Measurements from ENCODE around the gene KXD1. TPM values are rescaled to one million over a fixed set of nuclear protein-coding genes. Genes with fewer than 3 reads are reported as not detected.

KXD1 gene
- 128 and 133 TPM in 2 replicates for total RNA-seq

GRCh38 chr19:18557411-18558201 is at the start of gene KXD1:
Gene KXD1 (plus strand): TSS chr19:18557870. CDS start chr19:18562057, 4,187 bp downstream.
- Mint-ChIP-seq H3K27ac (peak within 1 kb of the TSS; percentile 92), H3K27me3 (ENCODE audit: insufficient read depth) (no peaks in the 10 kb centered on the region), H3K36me3 (ENCODE audit: low read depth) (peaks cover 12% of the 10 kb centered on the region), H3K4me1 (ENCODE audit: low read depth) (peaks cover 20% of the 10 kb centered on the region), H3K4me3 (peak within 1 kb of the TSS; percentile 93), H3K9me3 (no peaks in the 10 kb centered on the region)
- peak; percentile 98 for DNase-seq (ENCODE audit: low spot score)
- intact Hi-C loops (cut with micrococcal nuclease) = loop anchor here (1.0 to 5.0 kb wide), 8 partner anchors 13 to 635 kb away; partner anchors contain the start of genes BORCS8, COPE, DDX49 and ELL

- intact Hi-C loops (cut with micrococcal nuclease) = no loop called here
- no peak for DNase-seq (ENCODE audit: low spot score)
- Mint-ChIP-seq H3K27me3 (ENCODE audit: insufficient read depth) (no peaks in the 10 kb centered on the region), H3K36me3 (ENCODE audit: low read depth) (peaks cover 2% of the 10 kb centered on the region), H3K27ac (no peak overlapping the region), H3K4me1 (ENCODE audit: low read depth) (peaks cover 34% of the 10 kb centered on the region), H3K9me3 (no peaks in the 10 kb centered on the region), H3K4me3 (no peak overlapping the region)
These were observed 49.1 kb upstream of the KXD1 start for GRCh38 chr19:18508585-18508984.

GRCh38 chr19:18510216-18510615 is 47.5 kb upstream of the KXD1 start:
- DNase-seq (ENCODE audit: low spot score) = no peak
- Mint-ChIP-seq H3K9me3 (no peaks in the 10 kb centered on the region), H3K27ac (no peak overlapping the region), H3K27me3 (ENCODE audit: insufficient read depth) (no peaks in the 10 kb centered on the region), H3K36me3 (ENCODE audit: low read depth) (peaks cover 2% of the 10 kb centered on the region), H3K4me1 (ENCODE audit: low read depth) (peaks cover 23% of the 10 kb centered on the region), H3K4me3 (no peak overlapping the region)
- intact Hi-C loops (cut with micrococcal nuclease) = no loop called here

- H3K4me1 Mint-ChIP-seq (ENCODE audit: low read depth) = no peaks in the 10 kb centered on the region
- no peaks in the 10 kb centered on the region for H3K9me3 Mint-ChIP-seq
- H3K27ac Mint-ChIP-seq = no peak overlapping the region
- no peaks in the 10 kb centered on the region for H3K27me3 Mint-ChIP-seq (ENCODE audit: insufficient read depth)
- DNase-seq (ENCODE audit: low spot score) = no peak
- no peak overlapping the region for H3K4me3 Mint-ChIP-seq
- peaks cover 2% of the 10 kb centered on the region for H3K36me3 Mint-ChIP-seq (ENCODE audit: low read depth)
- intact Hi-C loops (cut with micrococcal nuclease) = no loop called here
These were observed 43.8 kb upstream of the KXD1 start for GRCh38 chr19:18513868-18514267.

- intact Hi-C loops (cut with micrococcal nuclease) = no loop called here
- no peaks in the 10 kb centered on the region for H3K27me3 Mint-ChIP-seq (ENCODE audit: insufficient read depth)
- H3K27ac Mint-ChIP-seq = no peak overlapping the region
- no peak overlapping the region for H3K4me3 Mint-ChIP-seq
- no peaks in the 10 kb centered on the region for H3K9me3 Mint-ChIP-seq
- peaks cover under 1% of the 10 kb centered on the region for H3K4me1 Mint-ChIP-seq (ENCODE audit: low read depth)
- H3K36me3 Mint-ChIP-seq (ENCODE audit: low read depth) = peaks cover 2% of the 10 kb centered on the region
- DNase-seq (ENCODE audit: low spot score) = no peak
These were observed 42.6 kb upstream of the KXD1 start for GRCh38 chr19:18514800-18515682.

GRCh38 chr19:18515959-18516358 is 41.7 kb upstream of the KXD1 start:
- Mint-ChIP-seq H3K27me3 (ENCODE audit: insufficient read depth) (no peaks in the 10 kb centered on the region), H3K4me1 (ENCODE audit: low read depth) (peaks cover 9% of the 10 kb centered on the region), H3K36me3 (ENCODE audit: low read depth) (peaks cover 2% of the 10 kb centered on the region), H3K4me3 (no peak overlapping the region), H3K27ac (no peak overlapping the region), H3K9me3 (no peaks in the 10 kb centered on the region)
- no peak for DNase-seq (ENCODE audit: low spot score)
- intact Hi-C loops (cut with micrococcal nuclease) = no loop called here

- DNase-seq (ENCODE audit: low spot score) = no peak
- Mint-ChIP-seq H3K4me1 (ENCODE audit: low read depth) (peaks cover 12% of the 10 kb centered on the region), H3K9me3 (no peaks in the 10 kb centered on the region), H3K4me3 (no peak overlapping the region), H3K27ac (no peak overlapping the region), H3K36me3 (ENCODE audit: low read depth) (peaks cover 2% of the 10 kb centered on the region), H3K27me3 (ENCODE audit: insufficient read depth) (no peaks in the 10 kb centered on the region)
- intact Hi-C loops (cut with micrococcal nuclease) = no loop called here
These were observed 40.1 kb upstream of the KXD1 start for GRCh38 chr19:18517606-18518005.

GRCh38 chr19:18518639-18519038 is 39.0 kb upstream of the KXD1 start:
- H3K4me3 Mint-ChIP-seq = no peak overlapping the region
- intact Hi-C loops (cut with micrococcal nuclease) = no loop called here
- H3K9me3 Mint-ChIP-seq = no peaks in the 10 kb centered on the region
- peaks cover 12% of the 10 kb centered on the region for H3K4me1 Mint-ChIP-seq (ENCODE audit: low read depth)
- H3K27me3 Mint-ChIP-seq (ENCODE audit: insufficient read depth) = no peaks in the 10 kb centered on the region
- H3K27ac Mint-ChIP-seq = no peak overlapping the region
- H3K36me3 Mint-ChIP-seq (ENCODE audit: low read depth) = no peaks in the 10 kb centered on the region
- no peak for DNase-seq (ENCODE audit: low spot score)

GRCh38 chr19:18519962-18520847 is 37.5 kb upstream of the KXD1 start:
- Mint-ChIP-seq H3K4me3 (peak overlapping the region; percentile 99), H3K27me3 (ENCODE audit: insufficient read depth) (no peaks in the 10 kb centered on the region), H3K27ac (peak overlapping the region; percentile 93), H3K9me3 (no peaks in the 10 kb centered on the region), H3K36me3 (ENCODE audit: low read depth) (no peaks in the 10 kb centered on the region), H3K4me1 (ENCODE audit: low read depth) (peaks cover 12% of the 10 kb centered on the region)
- intact Hi-C loops (cut with micrococcal nuclease) = loop anchor here (1.0 to 2.0 kb wide), 2 partner anchors 50 to 327 kb away; no protein-coding TSS in a partner anchor
- DNase-seq (ENCODE audit: low spot score) = peak; percentile 53

- intact Hi-C loops (cut with micrococcal nuclease) = loop anchor here (1.0 to 2.0 kb wide), 2 partner anchors 51 to 326 kb away; no protein-coding TSS in a partner anchor
These were observed 36.6 kb upstream of the KXD1 start for GRCh38 chr19:18520848-18521691.

GRCh38 chr19:18521692-18522123 is 36.0 kb upstream of the KXD1 start, which contains the start of gene ELL:
Gene ELL (minus strand): TSS chr19:18522070. CDS start chr19:18522055, 15 bp downstream.
- Mint-ChIP-seq H3K4me1 (ENCODE audit: low read depth) (peaks cover 12% of the 10 kb centered on the region), H3K4me3 (peak within 1 kb of the TSS; percentile 99), H3K36me3 (ENCODE audit: low read depth) (no peaks in the 10 kb centered on the region), H3K27ac (peak within 1 kb of the TSS; percentile 93), H3K9me3 (no peaks in the 10 kb centered on the region), H3K27me3 (ENCODE audit: insufficient read depth) (no peaks in the 10 kb centered on the region)
- intact Hi-C loops (cut with micrococcal nuclease) = loop anchor here (1.0 to 2.0 kb wide), 17 partner anchors 23 to 671 kb away; partner anchors contain the start of genes ARMC6, BORCS8, COPE and DDX49
- DNase-seq (ENCODE audit: low spot score) = no peak

More at GRCh38 chr19:18520848-18521691, 36.6 kb upstream of the KXD1 start:
- Mint-ChIP-seq H3K27me3 (ENCODE audit: insufficient read depth) (no peaks in the 10 kb centered on the region), H3K4me1 (ENCODE audit: low read depth) (peaks cover 12% of the 10 kb centered on the region), H3K36me3 (ENCODE audit: low read depth) (no peaks in the 10 kb centered on the region), H3K4me3 (peak overlapping the region; percentile 99), H3K9me3 (no peaks in the 10 kb centered on the region), H3K27ac (peak overlapping the region; percentile 93)
- DNase-seq (ENCODE audit: low spot score) = no peak

Measured in activated T-helper 1 cell treated with anti-CD3 and anti-CD28 coated beads, Interleukin-12 subunit alpha, Interleukin-12 subunit beta, Interleukin-2, Interleukin-4 antibody, amounts not matched to agents 30 ng/mL and 10 ng/mL and 1 ng/mL, durations not matched to agents 14 hours and 24 hours and 36 hours (primary cell).